GM18526 (cell line): ENCODE results near the gene LAMA2.

Experiments used
- POLR2A ChIP-seq: IDR thresholded peaks from 3 replicates; pipeline ENCODE4 v1.6.1; 2011; ENCODE audit not compliant: insufficient read length; ENCODE audit errors: extremely low read depth

LAMA2 gene

GRCh38 chr6:129069006-129069405 is 186.1 kb downstream of the LAMA2 start:
- no peak for TF ChIP-seq POLR2A

- TF ChIP-seq POLR2A: no peak
Observed at GRCh38 chr6:129073051-129073450, 190.1 kb downstream of the LAMA2 start.

- no peak for TF ChIP-seq POLR2A
Observed at GRCh38 chr6:129073691-129074395, 190.9 kb downstream of the LAMA2 start.

GRCh38 chr6:129084406-129084805 is 201.5 kb downstream of the LAMA2 start:
- TF ChIP-seq POLR2A: no peak

GRCh38 chr6:129089357-129089756 is 206.4 kb downstream of the LAMA2 start:
- no peak for TF ChIP-seq POLR2A

- no peak for TF ChIP-seq POLR2A
Observed at GRCh38 chr6:129094147-129094546, 211.2 kb downstream of the LAMA2 start.

- no peak for TF ChIP-seq POLR2A
Observed at GRCh38 chr6:129096651-129097290, 213.8 kb downstream of the LAMA2 start.

- TF ChIP-seq POLR2A: no peak
Observed at GRCh38 chr6:129098061-129098553, 215.2 kb downstream of the LAMA2 start.

GRCh38 chr6:129099696-129100095 is 216.8 kb downstream of the LAMA2 start:
- no peak for TF ChIP-seq POLR2A

- no peak for TF ChIP-seq POLR2A
Observed at GRCh38 chr6:129100164-129100563, 217.2 kb downstream of the LAMA2 start.

- no peak for TF ChIP-seq POLR2A
Observed at GRCh38 chr6:129102741-129103140, 219.8 kb downstream of the LAMA2 start.

- TF ChIP-seq POLR2A: no peak
Observed at GRCh38 chr6:129104131-129104530, 221.2 kb downstream of the LAMA2 start.

- TF ChIP-seq POLR2A: no peak
Observed at GRCh38 chr6:129104560-129104959, 221.6 kb downstream of the LAMA2 start.

GRCh38 chr6:129105035-129105434 is 222.1 kb downstream of the LAMA2 start:
- no peak for TF ChIP-seq POLR2A

GRCh38 chr6:129105793-129106192 is 222.9 kb downstream of the LAMA2 start:
- no peak for TF ChIP-seq POLR2A

- TF ChIP-seq POLR2A: no peak
Observed at GRCh38 chr6:129108337-129108736, 225.4 kb downstream of the LAMA2 start.
